SU-DHL-6 (cell line): ENCODE data around the gene NEGR1.

Experiments used
- CTCF ChIP-seq: fragments of 200-600 bp; sonication (generic); IDR thresholded peaks from one replicate; pipeline ENCODE4 v1.5.1; 2017; ENCODE audit warnings: antibody characterized with exemption, mild to moderate bottlenecking, low read length, moderate library complexity; ENCODE audit not compliant: insufficient read depth, poor library complexity, severe bottlenecking
- EZH2phosphoT487 ChIP-seq: fragments of 200-600 bp; sonication (generic), shearing (Covaris generic); conservative IDR thresholded peaks from 2 replicates; pipeline ENCODE4 v1.6.1; 2018; ENCODE audit warnings: mild to moderate bottlenecking, antibody characterized with exemption, low read length, moderate library complexity, mixed read lengths

DNA sequence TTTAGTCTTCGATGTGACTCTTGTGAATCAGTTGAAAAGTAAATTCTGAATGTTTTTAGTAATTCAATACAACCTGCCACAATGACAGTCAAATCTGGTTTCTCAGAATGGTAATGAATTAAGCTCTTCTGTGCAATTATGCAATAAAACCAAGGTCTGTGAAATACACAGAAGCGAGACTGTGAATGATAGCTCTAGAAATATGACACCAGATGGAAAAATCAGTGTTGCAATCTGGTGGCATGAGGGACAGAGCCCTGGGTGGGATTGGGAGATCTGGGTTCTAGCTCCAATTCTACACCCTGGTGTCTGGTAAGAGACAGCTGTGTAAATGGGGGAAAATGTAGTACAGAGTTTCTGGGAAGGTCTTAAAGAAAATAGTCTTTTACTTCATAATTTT, 615.1 kb downstream of the NEGR1 start:
- TF ChIP-seq CTCF = no peak
- no peak for TF ChIP-seq EZH2phosphoT487
